ENCODE measurements around the gene LAMA2. TPM values are rescaled to one million over a fixed set of nuclear protein-coding genes. Genes with fewer than 3 reads are reported as not detected.

LAMA2 gene
- total RNA-seq, 2 donors from 2014 or later = 3.6 to 7.5 TPM

DNA sequence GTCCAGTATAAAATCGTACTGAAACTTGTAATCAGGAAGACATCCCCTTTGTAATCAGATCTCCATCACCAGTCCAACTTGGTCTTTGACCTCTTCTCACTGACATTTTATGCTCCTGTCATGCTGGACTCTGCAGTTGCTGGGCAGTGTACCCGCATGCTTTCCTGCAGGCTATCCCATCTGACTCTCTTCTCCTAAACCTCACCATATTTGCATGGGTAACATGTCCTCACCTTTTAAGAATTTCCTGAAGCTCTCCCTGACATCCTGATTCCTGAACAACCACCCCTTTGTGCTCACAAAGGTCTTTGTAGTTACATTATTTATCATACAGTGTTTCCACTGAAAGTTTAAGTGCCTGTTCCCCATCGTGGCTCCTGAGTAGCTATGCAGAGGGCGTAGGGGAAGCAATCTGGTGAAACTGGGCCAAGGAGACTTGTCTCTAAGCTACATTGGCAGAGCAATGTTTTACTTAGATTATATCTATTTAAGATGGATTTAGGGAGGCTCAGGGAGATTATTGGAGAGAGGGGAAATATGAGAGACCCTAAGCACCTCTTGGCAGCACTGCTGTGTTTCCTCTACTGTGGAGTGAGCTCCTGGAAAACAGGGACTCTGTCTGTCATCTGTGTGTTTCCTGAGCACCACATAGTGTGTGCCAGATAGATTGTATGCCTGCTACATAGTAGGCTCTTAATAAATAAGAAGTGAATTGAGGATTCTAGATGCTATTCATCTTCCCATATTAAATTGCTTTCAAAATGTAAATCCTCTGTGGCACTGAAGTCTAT lies 124.0 kb downstream of the LAMA2 start:
- DNase-seq = no peak
- TF ChIP-seq, protein P1, sequence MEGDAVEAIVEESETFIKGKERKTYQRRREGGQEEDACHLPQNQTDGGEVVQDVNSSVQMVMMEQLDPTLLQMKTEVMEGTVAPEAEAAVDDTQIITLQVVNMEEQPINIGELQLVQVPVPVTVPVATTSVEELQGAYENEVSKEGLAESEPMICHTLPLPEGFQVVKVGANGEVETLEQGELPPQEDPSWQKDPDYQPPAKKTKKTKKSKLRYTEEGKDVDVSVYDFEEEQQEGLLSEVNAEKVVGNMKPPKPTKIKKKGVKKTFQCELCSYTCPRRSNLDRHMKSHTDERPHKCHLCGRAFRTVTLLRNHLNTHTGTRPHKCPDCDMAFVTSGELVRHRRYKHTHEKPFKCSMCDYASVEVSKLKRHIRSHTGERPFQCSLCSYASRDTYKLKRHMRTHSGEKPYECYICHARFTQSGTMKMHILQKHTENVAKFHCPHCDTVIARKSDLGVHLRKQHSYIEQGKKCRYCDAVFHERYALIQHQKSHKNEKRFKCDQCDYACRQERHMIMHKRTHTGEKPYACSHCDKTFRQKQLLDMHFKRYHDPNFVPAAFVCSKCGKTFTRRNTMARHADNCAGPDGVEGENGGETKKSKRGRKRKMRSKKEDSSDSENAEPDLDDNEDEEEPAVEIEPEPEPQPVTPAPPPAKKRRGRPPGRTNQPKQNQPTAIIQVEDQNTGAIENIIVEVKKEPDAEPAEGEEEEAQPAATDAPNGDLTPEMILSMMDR (IDR thresholded peaks at IDR 0.05) = no peak

DNA sequence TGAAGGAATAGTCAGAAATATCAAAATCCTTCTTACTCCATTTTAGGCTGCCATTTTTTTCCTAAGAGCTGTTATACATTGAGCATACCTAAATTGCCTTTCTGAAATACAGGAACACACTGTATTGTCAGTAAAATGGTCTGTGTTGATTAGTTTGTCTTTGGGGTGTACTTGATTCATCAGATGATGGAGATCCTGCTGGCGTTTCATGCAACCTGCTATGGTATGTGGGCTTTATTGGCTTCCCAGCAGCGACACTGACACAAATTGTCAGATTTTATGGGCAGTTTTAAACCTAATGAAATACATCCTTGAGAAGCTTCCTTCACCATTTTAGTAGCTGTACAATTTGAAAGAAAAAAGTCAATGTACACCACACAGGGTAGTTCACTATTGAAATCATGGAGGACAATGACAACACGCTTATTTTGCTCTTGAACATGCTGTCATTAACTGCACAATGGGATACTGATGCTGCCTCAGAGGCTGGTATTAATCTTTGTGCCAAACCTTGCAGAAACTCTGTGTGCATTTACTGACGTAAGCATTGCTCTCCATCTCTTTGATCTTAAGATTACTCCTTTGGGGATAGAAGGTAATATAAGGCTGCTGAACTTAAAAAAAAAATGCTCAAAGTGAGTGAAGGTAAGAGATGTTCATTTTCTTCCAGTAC lies 124.9 kb downstream of the LAMA2 start:
- intact Hi-C loops (cut with DNase I) = no loop called here
- no peak overlapping the region for H3K27ac ChIP-seq
- H3K36me3 ChIP-seq = no peaks in the 10 kb centered on the region
- no peaks in the 10 kb centered on the region for H3K4me1 ChIP-seq
- DNase-seq = no peak
- no peaks in the 10 kb centered on the region for H3K9me3 ChIP-seq
- no peak overlapping the region for H3K9ac ChIP-seq (ENCODE audit: low read depth in 2 of 2, low read length in 2 of 2)
- H3K27me3 ChIP-seq = no peaks in the 10 kb centered on the region
- no peak overlapping the region for H3K4me3 ChIP-seq
- TF ChIP-seq, protein P1 (IDR thresholded peaks at IDR 0.05) = no peak

More for the DNA sequence above, 124.0 kb downstream of the LAMA2 start:
- Histone ChIP-seq H3K4me1 (no peaks in the 10 kb centered on the region), H3K9me3 (no peaks in the 10 kb centered on the region), H3K9ac (ENCODE audit: low read depth in 2 of 2, low read length in 2 of 2) (no peak overlapping the region), H3K4me3 (no peak overlapping the region), H3K27me3 (no peaks in the 10 kb centered on the region), H3K36me3 (no peaks in the 10 kb centered on the region), H3K27ac (no peak overlapping the region)
- intact Hi-C loops (cut with DNase I) = no loop called here

DNA sequence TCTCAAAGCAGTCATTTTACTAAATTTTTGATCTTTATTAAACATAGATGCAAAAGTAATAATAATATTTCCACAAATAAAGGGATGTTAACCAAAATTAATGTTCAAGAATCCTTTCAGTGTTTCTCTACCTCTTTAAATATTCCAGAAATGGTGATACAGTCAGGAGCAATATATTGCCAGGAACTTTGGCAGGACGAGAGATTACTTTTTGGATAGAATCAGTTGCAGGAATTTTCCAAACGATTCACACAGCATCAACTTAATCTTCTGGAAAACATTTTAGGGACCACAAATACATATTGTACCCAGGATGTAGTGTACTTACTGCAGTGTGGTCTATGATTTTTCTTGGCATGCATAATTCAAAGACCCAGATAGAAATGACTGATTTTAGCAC lies 125.7 kb downstream of the LAMA2 start:
- Histone ChIP-seq H3K27me3 (no peaks in the 10 kb centered on the region), H3K36me3 (no peaks in the 10 kb centered on the region), H3K9me3 (no peaks in the 10 kb centered on the region), H3K9ac (ENCODE audit: low read depth in 2 of 2, low read length in 2 of 2) (no peak overlapping the region), H3K27ac (no peak overlapping the region), H3K4me3 (no peak overlapping the region), H3K4me1 (no peaks in the 10 kb centered on the region)
- no peak for DNase-seq
- TF ChIP-seq, protein P1 (IDR thresholded peaks at IDR 0.05) = no peak
- intact Hi-C loops (cut with DNase I) = no loop called here

DNA sequence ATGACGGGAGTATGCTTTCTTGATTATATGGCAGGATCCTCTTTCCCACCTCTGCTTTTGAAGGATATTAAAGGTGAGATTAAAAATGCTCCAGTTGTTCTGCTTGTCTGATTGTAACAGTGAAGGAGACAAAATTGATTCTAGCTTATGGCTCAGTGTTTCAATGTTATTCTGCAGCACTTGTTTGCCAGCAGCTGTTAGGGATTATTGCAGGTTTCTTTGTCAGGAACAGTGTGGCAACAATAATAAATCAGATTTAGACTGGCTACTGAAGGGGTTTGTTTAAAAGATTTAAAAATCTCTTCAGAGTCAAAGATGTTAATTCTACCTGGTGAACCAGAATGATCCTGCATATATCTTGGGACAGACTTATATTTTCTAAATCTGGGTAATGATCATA lies 126.9 kb downstream of the LAMA2 start:
- Histone ChIP-seq H3K36me3 (no peaks in the 10 kb centered on the region), H3K9me3 (no peaks in the 10 kb centered on the region), H3K9ac (ENCODE audit: low read depth in 2 of 2, low read length in 2 of 2) (no peak overlapping the region), H3K4me3 (no peak overlapping the region), H3K27me3 (no peaks in the 10 kb centered on the region), H3K4me1 (no peaks in the 10 kb centered on the region), H3K27ac (no peak overlapping the region)
- intact Hi-C loops (cut with DNase I) = no loop called here
- DNase-seq = no peak
- TF ChIP-seq, protein P1 (IDR thresholded peaks at IDR 0.05) = no peak

DNA sequence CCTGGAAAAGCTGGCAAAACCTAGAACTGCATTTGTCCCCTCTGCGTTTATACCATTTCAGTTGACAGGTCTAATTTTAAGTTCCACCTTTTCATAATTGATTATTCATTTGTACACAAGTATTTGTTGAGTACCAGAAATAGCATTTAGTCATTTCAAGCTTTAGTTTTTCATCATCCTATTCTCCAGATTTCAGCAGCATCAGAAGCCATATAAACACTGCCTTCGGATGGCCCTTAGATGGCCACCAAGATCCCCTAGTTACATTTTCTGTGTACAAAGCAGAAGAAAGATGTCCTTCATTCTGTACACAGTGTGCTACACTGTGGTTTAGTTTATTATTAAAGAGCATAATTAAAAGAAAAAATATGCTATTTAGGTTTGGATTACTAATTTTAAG lies 131.4 kb downstream of the LAMA2 start:
- no peak for DNase-seq
- Histone ChIP-seq H3K9me3 (no peaks in the 10 kb centered on the region), H3K27me3 (no peaks in the 10 kb centered on the region), H3K4me3 (no peak overlapping the region), H3K27ac (no peak overlapping the region), H3K9ac (ENCODE audit: low read depth in 2 of 2, low read length in 2 of 2) (no peak overlapping the region), H3K36me3 (no peaks in the 10 kb centered on the region), H3K4me1 (no peaks in the 10 kb centered on the region)
- intact Hi-C loops (cut with DNase I) = no loop called here
- TF ChIP-seq, protein P1 (IDR thresholded peaks at IDR 0.05) = no peak

Data from colonic mucosa (tissue), 4 donors.